Adipose tissue (tissue), 3 donors: Measurements from ENCODE around the gene FAM169A. TPM values are rescaled to one million over a fixed set of nuclear protein-coding genes. Genes with fewer than 3 reads are reported as not detected.
"Not testable (repeated sequence)": the region's sequence is repeated elsewhere in the genome, so short reads cannot be mapped to it uniquely, and the experiment has no call there.

ENCODE experiments used
- H3K27ac ChIP-seq: one replicate; pipeline ENCODE4 v1.5.1; 2013; ENCODE audit warnings: low read depth, low read length
- WGBS, 3 donors: extraction: QIAGEN DNeasy Blood & Tissue Kit; methylation state at CpG; one replicate each; pipeline ENCODE4 v1.1.7; 2013; 5-methylcytosine and 5-hydroxymethylcytosine counted together
- polyA plus RNA-seq, 3 donors: library from polyadenylated mRNA; stranded (reverse); fragments of 200-250 nt; gene quantifications; one replicate each; pipeline ENCODE4 v1.2.3, GENCODE V29; 2013
- donor health status: healthy with polysubstance abuse.
- donor health status: Bipolar disorder and iron deficiency.
- donor health status: healthy.

The FAM169A gene, protein sequence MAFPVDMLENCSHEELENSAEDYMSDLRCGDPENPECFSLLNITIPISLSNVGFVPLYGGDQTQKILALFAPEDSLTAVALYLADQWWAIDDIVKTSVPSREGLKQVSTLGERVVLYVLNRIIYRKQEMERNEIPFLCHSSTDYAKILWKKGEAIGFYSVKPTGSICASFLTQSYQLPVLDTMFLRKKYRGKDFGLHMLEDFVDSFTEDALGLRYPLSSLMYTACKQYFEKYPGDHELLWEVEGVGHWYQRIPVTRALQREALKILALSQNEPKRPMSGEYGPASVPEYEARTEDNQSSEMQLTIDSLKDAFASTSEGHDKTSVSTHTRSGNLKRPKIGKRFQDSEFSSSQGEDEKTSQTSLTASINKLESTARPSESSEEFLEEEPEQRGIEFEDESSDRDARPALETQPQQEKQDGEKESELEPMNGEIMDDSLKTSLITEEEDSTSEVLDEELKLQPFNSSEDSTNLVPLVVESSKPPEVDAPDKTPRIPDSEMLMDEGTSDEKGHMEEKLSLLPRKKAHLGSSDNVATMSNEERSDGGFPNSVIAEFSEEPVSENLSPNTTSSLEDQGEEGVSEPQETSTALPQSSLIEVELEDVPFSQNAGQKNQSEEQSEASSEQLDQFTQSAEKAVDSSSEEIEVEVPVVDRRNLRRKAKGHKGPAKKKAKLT
- polyA plus RNA-seq: under 1 TPM in 2 of 3 donors, not detected in 1; 0.30 to 0.39 TPM

DNA sequence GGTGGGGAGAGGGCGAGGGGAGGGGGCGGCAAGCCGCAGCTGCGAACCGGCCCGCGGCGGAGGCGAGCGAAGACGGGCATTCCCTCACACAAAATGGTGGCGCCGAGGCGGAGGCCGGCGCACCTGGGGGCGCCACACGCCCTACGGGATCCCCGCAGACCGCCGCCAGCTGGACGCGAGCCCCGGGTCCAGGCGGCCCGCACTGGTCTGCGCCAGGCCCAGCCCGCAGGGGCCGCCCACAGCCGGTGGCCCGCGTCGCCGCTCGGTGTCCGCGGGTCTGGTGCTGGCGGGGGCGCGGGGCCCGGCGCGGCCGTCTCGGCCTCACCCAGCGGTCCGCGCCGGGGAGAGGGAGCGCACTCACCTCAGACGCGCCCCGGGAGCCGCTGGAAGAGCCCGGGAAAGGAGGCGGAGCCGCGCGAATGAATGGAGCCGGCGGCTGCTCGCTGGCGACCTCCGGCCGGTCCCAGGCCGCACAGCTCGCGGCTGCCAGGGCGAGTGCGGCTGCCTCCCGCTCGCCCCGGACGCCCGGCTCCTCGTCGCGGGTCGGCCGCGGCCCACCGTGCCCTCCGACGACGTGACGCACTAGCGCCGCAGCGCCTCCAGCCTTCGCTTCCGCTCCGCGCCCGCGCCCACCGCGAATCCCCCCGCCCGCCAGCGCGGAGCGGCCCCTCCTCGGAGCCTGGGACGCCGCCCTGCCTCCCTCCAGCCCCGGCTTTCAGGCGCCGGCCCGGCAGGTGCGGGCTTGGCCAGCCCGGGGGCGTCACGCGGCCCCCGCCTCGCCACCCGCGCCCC is at the start of gene FAM169A:
Gene FAM169A, minus strand, starts transcription at position 584 of the 792 bp plus-strand sequence. CDS start 24,711 bp downstream, outside the sequence.
- no peak within 1 kb of the TSS for H3K27ac ChIP-seq
- WGBS, 3 donors: 1% methylated on average over 63 to 119 of the region's 119 CpGs

DNA sequence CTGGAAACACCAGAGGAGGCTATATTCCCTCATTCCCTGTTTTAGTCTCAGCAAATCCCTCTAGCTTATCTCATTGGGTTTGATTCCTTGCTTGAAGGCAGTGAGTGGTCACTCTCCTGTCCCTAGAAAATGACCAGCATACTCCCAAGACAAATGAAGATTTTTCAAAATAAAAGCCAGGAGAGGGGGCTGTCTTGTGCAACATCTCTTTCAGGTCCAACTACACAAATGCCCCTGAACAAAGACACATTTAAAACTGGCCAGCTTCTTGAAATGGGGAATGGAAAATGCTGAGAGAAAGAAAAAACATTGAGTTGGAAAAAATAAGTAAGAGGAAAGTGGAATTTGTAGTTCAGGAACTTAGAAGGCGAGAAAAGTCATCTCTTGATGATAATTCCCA is 49.3 kb upstream of the FAM169A start:
- 84 to 91% (median 87%) methylated on average over 1 of the region's 1 CpG for WGBS, 3 donors
- no peak overlapping the region for H3K27ac ChIP-seq

DNA sequence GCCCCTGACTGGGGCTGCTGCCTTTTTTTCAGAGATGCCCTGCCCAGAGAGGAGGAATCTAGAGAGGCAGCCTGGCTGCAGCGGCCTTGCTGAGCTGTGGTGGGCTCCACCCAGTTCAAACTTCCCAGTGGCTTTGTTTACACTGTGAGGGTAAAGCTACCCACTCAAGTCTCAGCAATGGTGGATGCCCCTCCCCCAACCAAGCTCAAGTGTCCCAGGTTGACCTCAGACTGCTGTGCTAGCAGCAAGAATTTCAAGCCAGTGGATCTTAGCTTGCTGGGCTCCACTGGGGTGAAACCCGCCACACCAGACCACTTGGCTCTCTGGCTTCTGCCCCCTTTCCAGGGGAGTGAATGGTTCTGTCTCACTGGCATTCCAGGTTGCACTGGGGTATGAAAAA is 45.2 kb upstream of the FAM169A start:
- H3K27ac ChIP-seq: not testable (repeated sequence)
- WGBS, 3 donors: 71 to 78% (median 73%) methylated on average over 2 of the region's 2 CpGs

DNA sequence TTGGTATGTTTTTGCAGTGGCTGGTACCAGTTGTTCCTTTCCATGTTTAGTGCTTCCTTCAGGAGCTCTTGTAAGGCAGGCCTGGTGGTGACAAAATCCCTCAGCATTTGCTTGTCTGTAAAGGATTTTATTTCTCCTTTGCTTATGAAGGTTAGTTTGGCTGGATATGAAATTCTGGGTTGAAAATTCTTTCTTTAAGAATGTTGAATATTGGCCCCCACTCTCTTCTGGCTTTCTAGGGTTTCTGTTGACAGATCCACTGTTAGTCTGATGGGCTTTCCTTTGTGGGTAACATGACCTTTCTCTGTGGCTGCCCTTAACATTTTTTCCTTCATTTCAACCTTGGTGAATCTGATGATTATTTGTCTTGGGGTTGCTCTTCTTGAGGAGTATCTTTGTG is 43.7 kb upstream of the FAM169A start:
- H3K27ac ChIP-seq: not testable (repeated sequence)

DNA sequence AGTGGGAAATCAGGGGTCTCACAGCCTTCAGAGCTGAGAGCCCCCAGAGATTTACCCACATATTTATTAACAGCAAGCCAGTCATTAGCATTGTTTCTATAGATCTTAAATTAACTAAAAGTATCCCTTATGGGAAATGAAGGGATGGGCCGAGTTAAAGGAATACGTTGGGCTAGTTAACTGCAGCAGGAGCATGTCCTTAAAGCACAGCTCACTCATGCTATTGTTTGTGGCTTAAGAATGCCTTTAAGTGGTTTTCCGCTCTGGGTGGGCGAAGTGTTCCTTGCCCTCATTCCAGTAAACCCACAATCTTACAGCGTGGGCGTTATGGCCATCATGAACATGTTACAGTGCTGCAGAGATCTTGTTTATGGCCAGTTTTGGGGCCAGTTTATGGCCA is 42.0 kb upstream of the FAM169A start:
- WGBS, 3 donors: 91 to 94% (median 93%) methylated on average over 6 of the region's 6 CpGs
- not testable (repeated sequence) for H3K27ac ChIP-seq

DNA sequence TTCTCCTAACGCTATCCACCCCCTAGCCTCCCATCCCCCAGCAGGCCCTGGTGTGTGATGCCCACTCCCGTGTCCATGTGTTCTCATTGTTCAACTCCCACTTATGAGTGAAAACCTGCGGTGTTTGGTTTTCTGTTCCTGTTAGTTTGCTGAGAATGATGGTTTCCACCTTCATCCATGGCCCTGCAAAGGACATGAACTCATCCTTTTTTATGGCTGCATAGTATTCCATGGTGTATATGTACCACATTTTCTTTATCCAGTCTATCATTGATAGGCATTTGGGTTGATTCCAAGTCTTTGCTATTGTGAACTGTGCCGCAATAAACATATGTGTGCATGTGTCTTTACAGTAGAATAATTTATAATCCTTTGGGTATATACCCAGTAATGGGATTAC is 38.5 kb upstream of the FAM169A start:
- not testable (repeated sequence) for H3K27ac ChIP-seq
- WGBS, 3 donors: 93 to 97% (median 96%) methylated on average over 4 of the region's 4 CpGs

DNA sequence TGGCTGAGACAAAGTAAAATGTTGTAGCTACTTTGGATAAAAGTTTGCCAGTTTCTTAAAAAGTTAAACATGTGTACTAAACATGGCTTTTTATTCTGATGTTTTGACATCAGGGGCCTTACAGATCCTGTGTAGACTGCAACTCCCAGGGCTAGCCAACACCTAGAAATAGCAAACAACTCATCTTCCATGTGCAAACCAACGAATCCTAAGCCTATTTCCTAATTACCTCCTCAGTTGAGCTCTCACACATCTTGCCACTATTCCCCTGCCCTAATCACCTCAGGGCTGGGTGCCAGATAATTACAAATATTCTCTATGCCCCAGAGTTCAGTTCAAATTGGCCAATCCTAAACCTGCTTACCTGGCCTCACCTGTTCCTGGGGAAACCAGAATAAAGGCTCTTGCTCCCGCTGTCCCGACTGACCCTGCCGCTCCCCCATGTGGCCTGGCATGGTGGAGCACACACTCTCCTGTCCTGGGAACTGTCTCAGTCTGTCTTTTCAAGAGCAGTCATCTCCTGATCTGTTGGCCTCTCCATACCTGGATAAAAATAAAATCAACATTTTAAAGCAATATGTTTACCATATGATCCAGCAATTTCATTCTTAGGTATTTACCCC is 37.1 kb upstream of the FAM169A start:
- WGBS, 3 donors: 24 to 37% (median 27%) methylated on average over 4 of the region's 4 CpGs
- H3K27ac ChIP-seq: no peak overlapping the region

DNA sequence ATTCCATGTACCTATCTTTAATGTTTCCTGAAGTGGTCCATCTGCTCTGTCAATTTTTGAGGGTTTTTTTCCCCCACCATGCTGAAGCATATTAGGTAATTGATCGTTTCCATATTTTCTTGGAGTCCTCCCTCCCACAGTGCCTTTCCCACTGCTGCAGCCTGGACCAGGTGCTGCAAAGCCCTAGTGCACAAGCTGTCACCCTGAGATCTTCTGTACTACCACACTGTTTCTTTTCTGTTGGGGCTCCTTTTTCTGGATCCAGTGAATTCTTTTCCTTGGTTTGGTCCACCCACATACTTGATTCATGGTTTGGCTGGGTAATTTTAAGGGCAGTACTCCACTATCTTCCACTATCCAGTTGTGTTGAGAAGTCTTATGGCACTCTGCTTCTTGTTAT is 30.9 kb upstream of the FAM169A start:
- no peak overlapping the region for H3K27ac ChIP-seq
- 69 to 90% (median 81%) methylated on average over 1 of the region's 1 CpG for WGBS, 3 donors

DNA sequence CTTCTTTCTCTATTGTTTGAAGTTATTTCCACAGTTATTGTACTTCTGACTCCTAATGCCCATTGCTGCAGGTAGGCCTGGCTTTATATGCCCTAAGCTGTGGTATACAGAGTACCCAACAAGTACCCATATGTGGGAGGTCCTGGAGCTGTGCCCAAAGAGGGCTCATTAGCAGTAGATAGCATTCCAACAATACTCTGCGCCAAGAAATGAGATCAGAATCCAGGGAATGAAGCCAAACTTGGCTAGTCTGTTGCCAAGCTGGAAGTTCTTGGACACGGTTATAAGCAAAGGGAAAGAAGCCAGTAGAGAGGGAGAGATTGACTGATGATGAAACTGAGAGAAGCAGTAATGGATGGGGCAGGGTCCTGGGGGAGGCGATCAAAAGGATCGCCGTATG is 29.7 kb upstream of the FAM169A start:
- WGBS, 3 donors: 49 to 55% (median 51%) methylated on average over 5 of the region's 5 CpGs
- no peak overlapping the region for H3K27ac ChIP-seq

DNA sequence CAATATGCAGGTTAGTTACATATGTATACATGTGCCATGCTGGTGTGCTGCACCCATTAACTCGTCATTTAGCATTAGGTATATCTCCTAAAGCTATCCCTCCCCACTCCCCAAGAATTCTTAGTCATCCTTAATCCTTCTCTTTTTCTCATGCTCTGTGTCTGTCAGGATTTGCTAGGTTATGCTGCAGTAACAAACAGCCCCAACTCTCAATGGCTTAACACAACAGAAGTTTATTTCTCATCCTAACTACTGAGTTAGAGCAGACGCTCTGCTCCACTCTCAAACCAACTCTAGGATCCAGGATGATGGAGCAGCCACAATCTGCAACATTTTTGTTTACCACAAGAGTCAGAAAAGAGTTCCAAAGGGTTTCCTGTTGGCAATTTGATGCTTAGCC is 28.2 kb upstream of the FAM169A start:
- WGBS, 3 donors: 94 to 100% (median 94%) methylated on average over 2 of the region's 2 CpGs
- H3K27ac ChIP-seq: no peak overlapping the region

DNA sequence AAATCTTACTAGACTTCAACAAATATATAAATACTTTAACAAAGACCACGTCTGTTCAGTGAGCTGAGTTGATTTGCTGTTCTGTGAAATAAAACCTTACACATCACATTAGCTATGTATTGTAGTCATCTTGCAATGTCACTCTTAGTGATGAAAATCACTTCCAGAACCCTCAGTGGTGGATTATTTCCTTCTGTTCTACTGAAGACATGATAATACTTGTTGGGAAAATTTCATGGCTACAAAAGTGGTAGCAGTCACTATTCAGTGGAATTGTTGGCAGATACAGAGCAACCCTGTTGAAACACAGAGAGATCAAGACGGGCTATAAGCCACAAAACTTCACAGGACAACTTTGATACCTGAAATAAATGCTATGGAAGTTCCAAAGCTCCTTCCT is 26.7 kb upstream of the FAM169A start:
- H3K27ac ChIP-seq: no peak overlapping the region
- WGBS, 3 donors: 70 to 72% (median 70%) methylated on average over 2 of the region's 2 CpGs

DNA sequence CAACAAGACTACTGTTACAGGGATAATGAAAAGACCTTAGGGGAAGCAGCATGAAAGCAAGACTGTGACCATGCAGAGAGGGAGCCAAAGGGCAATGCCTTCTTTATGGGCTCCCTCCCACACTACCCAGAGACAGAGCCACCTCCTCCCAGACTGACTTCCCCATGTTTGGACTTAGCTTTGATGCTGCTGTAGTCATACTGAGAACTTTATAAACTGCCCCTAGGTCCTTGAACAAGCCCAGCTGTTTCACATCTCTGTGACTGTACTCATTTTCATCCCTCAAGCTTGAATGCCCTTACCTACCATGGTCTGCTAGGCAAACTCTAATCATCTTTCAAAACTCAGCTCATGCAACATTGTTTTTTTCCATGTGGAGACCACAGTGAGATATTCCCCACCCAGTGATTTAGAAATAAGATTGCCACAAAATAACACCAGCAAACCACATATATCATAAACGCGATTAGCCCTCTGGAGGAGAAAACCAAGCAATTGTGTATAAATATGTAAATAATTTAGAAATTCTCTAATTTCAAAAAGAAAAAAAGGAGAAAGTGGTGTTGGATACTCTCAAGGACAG is 23.4 kb upstream of the FAM169A start:
- WGBS, 3 donors: 89 to 99% (median 95%) methylated on average over 2 of the region's 2 CpGs
- no peak overlapping the region for H3K27ac ChIP-seq

DNA sequence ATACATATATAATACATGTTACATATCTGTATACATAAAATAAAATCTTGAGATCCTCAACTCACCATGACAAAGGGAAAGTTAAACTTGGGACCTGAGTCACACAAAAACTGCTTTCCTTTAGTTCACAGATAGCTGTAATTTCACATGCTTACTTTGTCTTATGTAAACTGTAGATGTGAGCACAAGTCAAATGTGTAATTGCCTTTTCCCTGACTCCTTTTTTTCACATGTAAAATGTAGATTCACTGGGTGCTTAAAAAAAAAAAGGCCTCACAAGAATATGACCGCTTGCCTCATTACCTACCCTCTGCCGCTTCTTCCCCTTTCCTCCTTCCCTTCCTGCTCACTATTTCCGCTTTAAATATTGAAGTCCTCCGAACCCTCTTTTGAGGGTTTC is 21.9 kb upstream of the FAM169A start:
- no peak overlapping the region for H3K27ac ChIP-seq
- WGBS, 3 donors: 58 to 78% (median 62%) methylated on average over 4 of the region's 4 CpGs

DNA sequence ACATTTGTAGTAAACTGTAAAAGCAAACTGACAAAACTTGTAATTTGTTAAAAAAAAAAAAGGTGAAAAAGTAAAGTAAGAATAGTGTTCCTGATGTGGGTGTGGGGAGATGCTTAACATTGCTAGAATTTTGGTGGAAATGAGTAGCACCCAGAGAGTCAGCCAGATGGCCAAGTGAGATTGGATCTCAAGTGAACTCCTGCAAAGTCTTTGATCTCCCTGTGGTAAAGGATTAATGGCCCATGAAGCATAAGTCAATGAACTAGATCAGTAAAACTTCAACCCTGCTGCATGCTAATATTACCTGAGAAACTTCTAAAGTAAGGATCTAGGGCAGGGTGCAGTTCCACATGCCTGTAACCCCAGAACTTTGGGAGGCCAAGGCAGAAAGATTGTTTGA is 19.0 kb upstream of the FAM169A start:
- no peak overlapping the region for H3K27ac ChIP-seq

DNA sequence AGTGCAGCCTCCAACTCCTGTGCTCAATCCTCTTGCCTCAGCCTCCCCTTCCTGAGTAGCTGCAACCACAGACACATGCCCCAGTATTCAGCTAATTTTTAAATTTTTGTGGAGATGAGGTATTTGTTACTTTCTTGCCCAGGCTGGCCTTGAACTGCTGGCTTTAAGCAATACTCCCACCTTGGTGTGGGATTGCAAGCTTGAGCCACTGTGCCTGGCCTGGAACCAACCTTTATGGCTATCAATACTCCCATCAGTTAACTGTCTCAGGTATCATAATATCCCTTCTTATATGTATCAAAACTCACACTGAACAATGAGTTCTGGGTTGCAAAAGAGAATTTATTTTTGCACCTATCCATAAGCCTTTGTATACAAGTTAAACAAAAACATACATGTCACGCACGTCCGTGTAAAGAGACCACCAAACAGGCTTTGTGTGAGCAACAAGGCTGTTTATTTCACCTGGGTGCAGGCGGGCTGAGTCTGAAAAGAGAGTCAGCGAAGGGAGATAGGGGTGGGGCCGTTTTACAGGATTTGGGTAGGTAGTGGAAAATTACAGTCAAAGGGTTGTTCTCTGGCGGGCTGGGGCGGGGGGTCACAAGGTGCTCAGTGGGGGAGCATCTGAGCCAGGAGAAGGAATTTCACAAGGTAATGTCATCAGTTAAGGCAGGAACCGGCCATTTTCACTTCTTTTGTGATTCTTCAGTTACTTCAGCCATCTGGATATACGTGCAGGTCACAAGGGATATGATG is 16.4 kb upstream of the FAM169A start:
- WGBS, 3 donors: 69 to 77% (median 77%) methylated on average over 10 of the region's 10 CpGs
- not testable (repeated sequence) for H3K27ac ChIP-seq

DNA sequence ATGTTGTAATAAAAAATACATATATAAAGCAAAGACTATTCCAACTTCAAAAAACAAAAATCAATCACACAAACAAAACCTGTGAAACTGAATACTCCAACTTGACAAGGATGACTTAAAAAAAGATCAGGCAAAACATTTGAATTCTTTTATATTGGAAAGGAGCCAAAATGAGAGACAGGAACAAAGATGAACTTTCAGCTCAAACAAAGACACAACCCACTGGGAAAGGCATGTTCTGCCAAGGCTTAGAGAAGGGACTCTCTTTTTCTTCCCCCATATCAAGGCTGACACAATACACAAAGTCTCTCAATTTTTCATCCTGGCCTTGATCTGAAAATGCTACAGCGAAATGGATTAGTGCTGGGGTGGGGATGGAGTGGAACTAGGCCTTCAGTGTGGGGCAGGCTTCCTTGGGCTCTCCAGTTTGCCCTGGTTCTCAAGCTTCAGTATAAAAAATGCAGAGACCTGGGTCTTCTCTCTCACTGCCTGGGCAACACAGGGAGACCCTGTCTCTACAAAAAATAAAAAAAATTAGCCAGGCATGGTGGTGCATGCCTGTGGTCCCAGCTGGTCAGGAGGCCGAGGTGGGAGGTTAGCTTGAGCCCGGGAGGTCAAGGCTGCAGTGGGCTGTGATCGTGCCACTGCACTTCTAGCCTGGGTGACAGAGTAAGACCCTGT is 11.6 kb upstream of the FAM169A start:
- 86 to 96% (median 88%) methylated on average over 4 of the region's 4 CpGs for WGBS, 3 donors

DNA sequence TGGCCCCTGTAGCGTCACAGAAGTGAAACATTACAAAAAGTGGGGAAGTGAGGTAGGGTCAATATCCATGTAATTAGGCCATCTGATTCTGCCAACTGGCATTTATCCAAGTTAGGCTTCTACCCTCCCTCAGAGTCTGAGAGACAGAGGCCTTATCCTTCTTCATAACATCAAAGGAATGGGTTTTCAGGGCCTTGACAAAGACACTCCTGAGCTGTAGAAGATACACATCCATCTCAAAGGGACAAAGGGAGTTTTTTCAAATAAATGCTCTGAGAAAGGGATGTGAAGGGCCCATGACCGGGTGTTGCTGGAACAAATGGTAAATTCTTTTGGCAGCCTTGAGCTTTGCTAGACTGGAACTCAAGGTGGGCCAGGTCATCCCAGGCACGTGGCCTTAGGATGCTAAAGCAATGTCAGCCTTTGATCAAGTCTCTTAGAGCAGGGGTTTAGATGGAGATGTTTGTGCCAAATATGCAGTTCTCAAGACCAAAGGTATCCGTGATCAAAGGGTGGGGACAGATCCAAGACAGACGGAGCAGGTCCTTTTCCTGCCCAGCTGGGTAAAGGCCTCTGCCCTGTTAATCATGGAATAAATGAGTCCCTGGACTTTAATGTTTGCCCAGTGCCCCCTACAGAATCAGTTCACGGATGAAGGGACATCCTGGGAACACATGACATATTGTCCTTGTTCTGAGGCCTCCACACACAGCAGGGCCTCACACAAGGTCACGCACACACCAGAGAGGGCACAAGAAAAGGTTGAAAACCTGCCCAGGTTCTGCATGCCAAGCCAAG is 10.0 kb upstream of the FAM169A start:
- no peak overlapping the region for H3K27ac ChIP-seq
- 81 to 92% (median 88%) methylated on average over 7 of the region's 7 CpGs for WGBS, 3 donors

More for the DNA sequence above, 11.6 kb upstream of the FAM169A start:
- no peak overlapping the region for H3K27ac ChIP-seq
